ENCODE data around the gene KRTAP5-8.

The KRTAP5-8 gene

DNA sequence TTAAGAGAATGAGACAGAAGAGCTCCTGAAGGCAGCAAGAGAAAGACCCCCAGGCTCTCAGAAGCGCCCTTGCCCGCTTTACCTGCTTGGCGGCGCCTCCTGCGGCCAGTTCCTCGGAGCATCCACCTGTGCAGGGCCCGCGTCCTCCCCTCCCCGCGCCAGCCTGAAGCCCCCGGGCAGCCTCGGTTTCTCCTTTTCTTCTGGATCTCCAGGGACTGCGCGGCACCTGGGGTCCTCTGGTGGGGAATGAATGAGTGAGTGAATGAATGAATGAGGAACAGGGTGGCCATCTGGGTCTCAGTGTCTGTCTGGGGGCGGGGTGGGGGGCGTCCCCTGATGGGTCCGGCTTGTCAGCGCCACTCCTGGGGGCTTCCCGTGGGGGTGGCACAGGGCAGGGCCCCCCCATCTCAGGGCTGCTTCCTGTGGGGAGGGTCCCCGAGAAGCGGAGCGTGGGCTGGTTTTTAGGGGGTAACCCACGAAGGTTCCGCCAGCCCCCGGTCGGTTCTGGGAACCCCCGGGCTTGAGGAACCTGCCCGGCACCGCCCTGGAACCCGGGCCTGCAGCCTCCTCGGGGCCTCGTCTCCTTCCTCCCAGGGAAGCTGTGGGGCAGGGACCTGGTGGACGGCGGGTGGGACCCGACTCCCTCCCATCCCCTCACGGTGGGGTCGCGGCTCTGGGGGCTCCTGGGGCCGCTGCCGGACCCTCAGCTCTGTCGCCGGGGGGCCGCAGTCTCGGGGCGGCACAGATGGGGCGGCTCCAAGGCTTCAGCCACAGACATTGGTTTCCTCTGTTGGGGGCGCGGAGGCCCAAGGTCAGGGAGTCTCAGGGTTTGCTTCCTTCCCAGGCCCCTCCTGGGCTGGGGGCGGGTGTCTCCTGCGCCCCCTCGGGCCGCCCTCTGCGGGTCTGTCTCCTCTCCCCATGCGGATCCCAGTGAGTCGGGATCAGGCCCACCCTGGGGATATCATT is 19.0 kb upstream of the KRTAP5-8 start:
- Histone ChIP-seq H4K20me1 (ENCODE audit: insufficient read depth, low read length) (no peaks in the 10 kb centered on the region), H2AFZ (ENCODE audit: low read depth, low read length) (no peak overlapping the region), H3K4me3 (ENCODE audit: low read depth in 1 of 2, low read length in 2 of 2) (no peak overlapping the region), H3K27ac (ENCODE audit: low read length) (no peak overlapping the region), H3K9me3 (ENCODE audit: insufficient read depth, low read length, severe bottlenecking) (no peaks in the 10 kb centered on the region), H3K79me2 (ENCODE audit: insufficient read depth, low read length) (no peaks in the 10 kb centered on the region), H3K4me1 (ENCODE audit: insufficient read depth, low read length) (no peaks in the 10 kb centered on the region), H3K4me2 (ENCODE audit: insufficient read depth, low read length) (no peak overlapping the region), H3K27me3 (ENCODE audit: insufficient read depth, low read length, poor library complexity) (no peaks in the 10 kb centered on the region), H3K36me3 (ENCODE audit: insufficient read depth, low read length) (no peaks in the 10 kb centered on the region), H3K9ac (ENCODE audit: low read depth, low read length) (no peak overlapping the region)
- ATAC-seq (ENCODE audit: insufficient read depth, low read depth) (no peak), DNase-seq (no peak)
- TF ChIP-seq, protein P1, sequence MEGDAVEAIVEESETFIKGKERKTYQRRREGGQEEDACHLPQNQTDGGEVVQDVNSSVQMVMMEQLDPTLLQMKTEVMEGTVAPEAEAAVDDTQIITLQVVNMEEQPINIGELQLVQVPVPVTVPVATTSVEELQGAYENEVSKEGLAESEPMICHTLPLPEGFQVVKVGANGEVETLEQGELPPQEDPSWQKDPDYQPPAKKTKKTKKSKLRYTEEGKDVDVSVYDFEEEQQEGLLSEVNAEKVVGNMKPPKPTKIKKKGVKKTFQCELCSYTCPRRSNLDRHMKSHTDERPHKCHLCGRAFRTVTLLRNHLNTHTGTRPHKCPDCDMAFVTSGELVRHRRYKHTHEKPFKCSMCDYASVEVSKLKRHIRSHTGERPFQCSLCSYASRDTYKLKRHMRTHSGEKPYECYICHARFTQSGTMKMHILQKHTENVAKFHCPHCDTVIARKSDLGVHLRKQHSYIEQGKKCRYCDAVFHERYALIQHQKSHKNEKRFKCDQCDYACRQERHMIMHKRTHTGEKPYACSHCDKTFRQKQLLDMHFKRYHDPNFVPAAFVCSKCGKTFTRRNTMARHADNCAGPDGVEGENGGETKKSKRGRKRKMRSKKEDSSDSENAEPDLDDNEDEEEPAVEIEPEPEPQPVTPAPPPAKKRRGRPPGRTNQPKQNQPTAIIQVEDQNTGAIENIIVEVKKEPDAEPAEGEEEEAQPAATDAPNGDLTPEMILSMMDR (IDR thresholded peaks at IDR 0.05; ENCODE audit: borderline replicate concordance, extremely low read depth, low read length, poor library complexity, severe bottlenecking), result no peak
- no peak for TF ChIP-seq EZH2 (IDR thresholded peaks at IDR 0.05; ENCODE audit: borderline replicate concordance, low read depth, low read length, severe bottlenecking)

DNA sequence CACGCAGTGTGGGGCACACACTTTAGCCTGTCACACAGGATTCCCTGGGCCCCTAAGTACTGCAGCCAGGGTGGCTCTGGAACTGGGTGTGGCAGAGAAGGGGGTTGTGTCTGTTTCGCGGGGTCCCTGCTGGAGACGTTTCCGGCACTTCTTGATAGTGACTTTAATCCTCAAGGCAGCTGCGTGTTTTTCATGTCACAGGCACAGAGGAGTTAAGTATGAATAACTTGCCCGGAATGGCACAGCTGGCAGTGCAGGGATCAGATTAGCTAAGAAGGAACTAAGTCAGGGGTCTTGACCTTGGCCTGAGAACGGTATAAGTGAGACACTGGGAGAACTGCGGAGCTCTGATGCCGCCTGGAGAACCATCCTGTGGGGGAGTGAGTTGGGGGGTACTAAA is 18.3 kb upstream of the KRTAP5-8 start:
- ATAC-seq (ENCODE audit: insufficient read depth, low read depth) (no peak), DNase-seq (no peak)
- Histone ChIP-seq H3K9me3 (ENCODE audit: insufficient read depth, low read length, severe bottlenecking) (no peaks in the 10 kb centered on the region), H3K79me2 (ENCODE audit: insufficient read depth, low read length) (no peaks in the 10 kb centered on the region), H4K20me1 (ENCODE audit: insufficient read depth, low read length) (no peaks in the 10 kb centered on the region), H3K27me3 (ENCODE audit: insufficient read depth, low read length, poor library complexity) (no peaks in the 10 kb centered on the region), H3K4me3 (ENCODE audit: low read depth in 1 of 2, low read length in 2 of 2) (no peak overlapping the region), H3K4me2 (ENCODE audit: insufficient read depth, low read length) (no peak overlapping the region), H3K4me1 (ENCODE audit: insufficient read depth, low read length) (no peaks in the 10 kb centered on the region), H3K36me3 (ENCODE audit: insufficient read depth, low read length) (no peaks in the 10 kb centered on the region), H3K27ac (ENCODE audit: low read length) (no peak overlapping the region), H2AFZ (ENCODE audit: low read depth, low read length) (no peak overlapping the region), H3K9ac (ENCODE audit: low read depth, low read length) (no peak overlapping the region)
- TF ChIP-seq, protein P1 (IDR thresholded peaks at IDR 0.05; ENCODE audit: borderline replicate concordance, extremely low read depth, low read length, poor library complexity, severe bottlenecking), result no peak
- TF ChIP-seq EZH2 (IDR thresholded peaks at IDR 0.05; ENCODE audit: borderline replicate concordance, low read depth, low read length, severe bottlenecking), result no peak

DNA sequence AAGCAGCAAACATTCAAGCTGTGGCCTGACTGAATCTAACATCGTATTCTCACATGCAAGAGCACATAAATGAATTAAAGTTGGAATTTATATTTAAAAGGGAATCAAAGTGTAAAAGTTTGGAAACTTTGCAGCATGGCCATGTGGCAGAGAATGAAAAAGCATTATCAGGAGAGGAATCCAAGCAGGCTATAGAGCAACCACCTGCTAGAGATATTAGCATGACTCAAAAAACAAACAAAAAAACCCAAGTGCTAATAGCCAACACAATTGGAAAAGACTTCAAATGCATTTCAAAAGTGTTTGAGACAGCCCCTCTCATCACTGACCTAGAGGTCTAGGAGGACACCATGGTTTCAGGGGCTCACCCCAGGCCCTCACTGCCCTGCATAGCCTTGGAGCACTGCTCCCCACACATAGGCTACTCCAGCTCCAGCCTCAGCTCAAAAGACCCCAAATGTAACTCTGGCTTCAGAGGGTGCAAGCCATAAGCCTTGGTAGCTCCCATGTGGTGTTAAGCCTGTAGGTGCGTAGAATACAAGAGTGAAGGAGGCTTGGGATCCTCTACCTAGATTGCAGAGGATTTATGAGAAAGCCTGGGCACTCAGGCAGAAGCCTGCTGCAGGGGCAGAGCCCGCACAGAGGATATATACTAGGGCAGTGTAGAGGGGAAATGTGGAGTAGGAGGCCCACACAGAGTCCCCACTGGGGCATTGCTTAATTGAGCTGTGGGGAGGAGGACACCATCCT is 12.5 kb upstream of the KRTAP5-8 start:
- TF ChIP-seq EZH2 (IDR thresholded peaks at IDR 0.05; ENCODE audit: borderline replicate concordance, low read depth, low read length, severe bottlenecking), result no peak
- TF ChIP-seq, protein P1 (IDR thresholded peaks at IDR 0.05; ENCODE audit: borderline replicate concordance, extremely low read depth, low read length, poor library complexity, severe bottlenecking), result no peak
- H3K4me1 ChIP-seq (ENCODE audit: insufficient read depth, low read length), result no peaks in the 10 kb centered on the region
- H3K79me2 ChIP-seq (ENCODE audit: insufficient read depth, low read length), result no peaks in the 10 kb centered on the region
- H2AFZ ChIP-seq (ENCODE audit: low read depth, low read length), result no peak overlapping the region
- DNase-seq, result no peak
- no peaks in the 10 kb centered on the region for H3K9me3 ChIP-seq (ENCODE audit: insufficient read depth, low read length, severe bottlenecking)
- no peak overlapping the region for H3K4me3 ChIP-seq (ENCODE audit: low read depth in 1 of 2, low read length in 2 of 2)
- no peaks in the 10 kb centered on the region for H3K27me3 ChIP-seq (ENCODE audit: insufficient read depth, low read length, poor library complexity)
- H3K27ac ChIP-seq (ENCODE audit: low read length), result no peak overlapping the region
- no peak for ATAC-seq (ENCODE audit: insufficient read depth, low read depth)
- no peaks in the 10 kb centered on the region for H3K36me3 ChIP-seq (ENCODE audit: insufficient read depth, low read length)
- H3K9ac ChIP-seq (ENCODE audit: low read depth, low read length), result no peak overlapping the region
- H3K4me2 ChIP-seq (ENCODE audit: insufficient read depth, low read length), result no peak overlapping the region
- no peaks in the 10 kb centered on the region for H4K20me1 ChIP-seq (ENCODE audit: insufficient read depth, low read length)
